ENCODE measurements around the gene ZNF324.
"Not testable (repeated sequence)": the region's sequence is repeated elsewhere in the genome, so short reads cannot be mapped to it uniquely, and the experiment has no call there.

Gene ZNF324

DNA sequence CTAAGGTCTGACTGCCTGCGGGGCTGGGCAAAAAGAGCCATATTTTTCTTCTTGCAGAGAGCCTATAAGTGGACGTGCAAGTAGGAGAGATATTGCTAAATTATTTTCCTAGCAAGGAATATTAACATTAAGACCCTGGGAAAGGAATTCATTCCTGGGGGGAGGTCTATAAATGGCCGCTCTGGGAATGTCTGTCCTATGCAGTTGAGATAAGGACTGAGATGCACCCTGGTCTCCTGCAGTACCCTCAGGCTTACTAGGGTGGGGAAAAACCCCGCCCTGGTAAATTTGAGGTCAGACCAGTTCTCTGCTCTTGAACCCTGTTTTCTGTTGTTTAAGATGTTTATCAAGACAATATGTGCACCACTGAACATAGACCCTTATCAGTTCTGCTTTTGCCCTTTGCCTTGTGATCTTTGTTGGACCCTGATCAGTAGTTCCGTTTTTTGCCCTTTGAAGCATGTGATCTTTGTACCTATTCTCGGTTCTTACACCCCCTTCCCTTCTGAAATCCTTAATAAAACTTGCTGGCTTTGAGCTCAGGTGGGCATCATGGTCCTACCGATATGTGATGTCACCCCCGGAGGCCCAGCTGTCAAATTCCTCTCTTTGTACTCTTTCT is 40.8 kb downstream of the ZNF324 start:
- not testable (repeated sequence) for DNase-seq

- DNase-seq = no peak
Measured at GRCh38 chr19:58509731-58510083, 42.8 kb downstream of the ZNF324 start.

DNA sequence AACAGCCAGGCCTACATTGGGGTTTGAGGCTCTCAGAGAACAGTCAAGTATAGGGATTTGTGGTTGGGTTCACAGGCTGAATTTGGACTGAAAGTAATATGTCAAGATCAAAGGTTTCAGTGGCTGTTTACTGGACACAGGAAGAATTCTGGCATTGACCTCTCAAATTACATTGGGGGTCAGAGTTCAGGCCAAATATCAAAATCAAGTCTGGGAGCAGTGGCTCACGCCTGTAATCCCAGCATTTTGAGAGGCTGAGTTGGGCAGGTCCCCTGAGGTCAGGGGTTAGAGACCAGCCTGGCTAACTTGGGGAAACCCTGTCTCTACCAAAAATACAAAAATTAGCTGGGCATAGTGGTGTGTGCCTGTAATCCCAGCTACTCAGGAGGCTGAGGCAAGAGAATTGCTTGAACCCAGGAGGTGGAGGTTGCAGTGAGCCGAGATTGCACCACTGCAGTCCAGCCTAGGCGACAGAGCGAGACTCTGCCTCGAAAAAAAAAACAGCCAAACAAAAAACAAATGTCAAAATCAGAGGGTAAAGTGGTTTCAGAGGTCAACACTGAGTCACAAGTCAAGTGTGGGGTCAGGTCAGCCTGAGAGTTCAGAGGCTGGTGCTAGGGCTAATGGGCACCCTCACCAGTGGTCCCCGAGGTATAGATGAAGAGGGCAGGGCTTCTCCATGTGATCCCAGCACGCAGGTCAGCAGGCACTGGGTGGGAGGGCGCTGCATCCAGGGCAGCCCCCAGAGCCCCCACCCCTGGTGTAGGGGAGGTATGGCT is 43.4 kb downstream of the ZNF324 start:
- no peak for DNase-seq

- DNase-seq = no peak
Measured at GRCh38 chr19:58511353-58512208, 44.7 kb downstream of the ZNF324 start, which contains the start of gene SLC27A5. Gene SLC27A5 (minus strand): TSS chr19:58511992. CDS start chr19:58511955, 37 bp downstream.

DNA sequence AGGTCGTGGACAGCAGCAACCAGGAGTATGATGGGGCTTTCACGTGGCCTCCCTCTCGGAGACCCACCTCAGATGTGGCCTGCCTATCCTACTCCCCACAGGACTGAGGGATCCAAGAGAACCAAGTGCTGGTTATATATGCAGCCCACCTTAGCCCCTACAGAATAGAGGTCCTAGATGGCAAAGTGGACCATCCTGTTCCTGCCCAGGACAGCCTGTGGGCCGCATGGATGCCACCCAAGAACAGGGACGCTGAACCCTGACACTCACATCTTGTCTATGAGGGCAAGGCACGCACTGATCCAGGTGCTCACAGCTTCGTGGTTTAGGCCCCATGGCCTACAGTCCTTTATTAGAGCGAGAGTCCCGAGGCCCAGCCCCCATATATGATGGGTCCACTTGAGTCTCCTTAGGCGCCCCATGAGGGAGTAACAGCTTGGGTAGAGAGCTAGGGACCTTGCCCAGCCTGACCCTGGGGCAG is 46.4 kb downstream of the ZNF324 start:
- DNase-seq = no peak

DNA sequence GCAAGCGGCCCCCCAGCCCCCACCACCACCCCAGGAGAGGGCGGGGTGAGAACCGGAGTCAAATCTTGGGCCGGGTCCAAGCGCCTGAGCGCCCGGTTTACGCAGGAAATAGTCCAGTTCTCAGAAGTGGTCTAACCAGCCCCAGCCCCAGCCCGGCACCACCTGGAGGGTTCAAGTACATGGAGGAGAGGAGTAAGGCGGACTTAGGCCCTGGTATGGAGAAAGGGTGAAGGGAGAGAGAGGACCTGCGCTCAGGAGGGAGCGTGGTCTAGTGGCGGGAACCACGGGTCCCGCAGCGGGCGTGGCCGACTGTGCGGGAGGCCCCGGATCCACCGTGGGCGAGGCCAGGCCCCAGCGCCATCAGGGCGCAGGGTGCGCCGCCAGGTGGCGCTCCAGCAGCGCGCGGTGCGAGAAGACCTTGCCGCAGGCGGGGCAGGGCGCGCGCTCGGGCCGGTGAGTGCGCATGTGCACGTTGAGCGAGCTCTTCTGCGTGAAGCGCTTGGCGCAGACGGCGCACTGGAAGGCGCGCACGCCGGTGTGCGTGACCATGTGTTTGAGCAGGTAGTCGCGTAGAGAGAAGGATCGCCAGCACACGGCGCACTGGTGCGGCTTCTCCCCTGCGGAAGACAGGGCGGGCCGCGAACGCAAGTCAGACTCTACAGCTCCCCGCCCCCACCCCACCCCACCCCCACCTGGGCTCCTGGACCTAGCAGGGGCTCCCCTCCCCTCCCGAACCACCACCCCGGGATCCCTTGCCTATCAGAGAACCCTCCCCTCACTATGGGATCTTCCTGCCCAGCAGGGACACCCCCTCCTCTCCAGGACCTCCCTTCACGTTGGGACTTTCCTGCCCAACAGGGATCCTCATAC is 47.0 kb downstream of the ZNF324 start:
- peak; percentile 90 for DNase-seq

GRCh38 chr19:58514564-58515022 is 47.7 kb downstream of the ZNF324 start:
- DNase-seq = no peak

DNA sequence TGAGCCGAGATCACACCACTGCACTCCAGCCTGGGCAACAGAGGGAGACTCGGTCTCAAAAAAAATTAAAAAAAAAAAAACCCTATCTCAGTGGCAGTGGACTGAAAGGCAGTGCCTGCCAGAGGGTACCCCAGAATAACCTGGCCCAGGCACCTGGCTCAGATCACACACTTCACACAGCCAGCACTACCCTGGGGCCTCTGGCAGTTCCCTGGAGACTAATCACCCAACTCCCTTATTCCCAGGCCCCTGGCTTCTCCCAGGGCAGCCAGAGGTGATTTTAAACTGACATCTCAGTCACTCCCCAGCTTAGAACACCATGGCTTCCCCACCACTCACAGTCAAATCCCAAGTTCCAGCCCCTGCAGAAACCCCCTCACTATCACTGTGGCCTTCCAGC is 48.4 kb downstream of the ZNF324 start:
- DNase-seq = no peak

- DNase-seq = no peak
Measured at GRCh38 chr19:58516246-58516836, 49.5 kb downstream of the ZNF324 start.

DNA sequence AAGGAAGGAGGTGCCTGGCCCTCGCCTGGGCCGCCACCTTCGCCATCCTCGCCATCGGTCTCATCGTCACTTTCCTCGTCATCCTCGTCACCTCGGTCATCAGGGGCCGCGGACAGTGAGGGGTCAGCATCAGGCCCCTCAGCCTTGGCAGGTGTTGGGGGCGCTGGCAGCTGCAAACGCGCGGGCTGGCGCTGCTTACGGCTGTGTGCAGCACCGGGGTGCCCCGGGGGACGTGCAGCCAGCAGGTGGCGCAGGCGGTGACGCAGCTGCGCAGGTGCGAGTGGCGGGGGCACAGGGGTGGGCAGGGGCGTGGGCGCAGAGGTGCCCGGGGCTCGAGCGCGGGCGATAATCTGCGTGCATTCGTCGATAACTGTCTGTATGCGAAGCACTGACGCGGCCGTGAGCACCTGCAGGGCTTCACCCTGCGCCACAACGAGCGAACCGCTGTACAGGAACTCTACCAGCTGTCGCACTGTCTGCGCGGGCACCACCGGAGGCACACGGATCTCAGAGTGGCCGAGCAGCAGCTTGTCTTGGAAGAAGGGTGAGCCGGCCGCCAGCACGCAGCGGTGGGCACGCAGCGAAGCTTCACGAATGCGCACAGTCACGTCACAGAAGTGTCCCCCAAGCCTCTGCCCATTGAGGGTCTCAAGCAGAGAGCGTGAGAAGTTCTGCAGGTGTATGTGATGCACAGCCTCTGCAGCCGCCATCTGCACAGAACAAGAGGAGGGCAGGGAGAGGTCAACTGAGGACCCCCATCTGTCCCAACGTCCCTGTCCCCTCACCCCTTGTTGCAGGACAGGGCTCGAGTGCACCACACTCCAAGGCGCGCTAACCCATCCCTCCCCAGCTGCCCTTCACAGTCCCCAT is 50.3 kb downstream of the ZNF324 start:
- DNase-seq = no peak

DNA sequence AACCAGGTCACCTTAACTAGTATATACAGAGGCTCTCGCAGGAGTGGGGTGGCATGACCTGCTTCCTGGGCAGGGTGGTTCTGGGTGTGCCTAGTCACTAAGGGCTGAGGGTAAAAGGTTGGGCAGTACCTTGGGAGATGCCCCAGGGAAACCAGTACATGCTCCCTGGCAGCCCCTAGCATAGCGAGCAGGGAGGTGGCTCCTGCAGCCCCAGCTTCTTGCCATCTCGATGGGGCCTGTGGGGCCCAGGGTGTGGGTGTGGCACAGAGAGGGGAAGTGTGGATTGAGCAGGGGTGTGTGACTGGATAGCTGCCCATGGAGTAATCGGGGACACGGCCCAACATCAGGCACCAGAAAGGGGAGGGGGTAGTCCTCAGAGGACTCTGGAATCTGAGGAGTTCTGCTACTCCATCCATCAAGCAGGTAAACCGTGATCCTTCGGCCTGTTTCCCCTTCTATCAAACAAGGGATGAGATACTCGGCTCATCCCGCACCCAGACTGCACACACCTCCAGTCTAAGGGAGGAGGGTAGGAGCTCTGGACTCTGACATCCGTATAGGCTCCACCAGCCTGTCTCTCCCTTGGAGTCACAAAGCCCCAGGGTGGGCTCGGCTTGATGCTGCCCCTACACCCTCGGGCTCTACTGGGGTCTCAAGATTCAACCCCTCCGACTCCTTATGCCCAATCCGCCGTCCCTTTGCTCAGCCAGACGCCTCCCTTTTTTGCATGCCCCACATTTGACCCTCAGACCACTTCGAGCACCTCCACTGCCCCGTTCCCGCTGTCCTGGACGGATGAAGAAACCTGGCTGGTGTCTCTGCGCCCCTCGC is 51.6 kb downstream of the ZNF324 start:
- no peak for DNase-seq

DNA sequence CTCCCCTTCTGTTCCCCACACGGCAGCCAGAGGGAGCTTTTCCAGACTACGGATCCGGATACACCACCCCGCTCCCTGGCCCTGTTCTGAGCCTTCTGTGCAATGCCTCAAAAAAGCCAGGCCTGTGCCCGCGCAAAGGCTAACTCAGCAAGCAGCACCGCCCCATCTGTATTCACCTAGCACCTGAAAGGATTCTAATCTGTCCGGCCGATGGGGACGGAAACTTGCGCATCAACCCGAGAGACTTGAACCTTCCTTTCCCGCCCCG is 52.1 kb downstream of the ZNF324 start:
- DNase-seq = no peak

GRCh38 chr19:58519355-58520256 is 52.7 kb downstream of the ZNF324 start, which contains the start of gene ZBTB45:
Gene ZBTB45 (minus strand): TSS chr19:58519810. CDS start chr19:58517673, 2,137 bp downstream.
- peak; percentile 77 for DNase-seq

GRCh38 chr19:58520257-58520599 is 53.3 kb downstream of the ZNF324 start:
- DNase-seq = no peak

- no peak for DNase-seq
Measured at GRCh38 chr19:58521651-58522050, 54.8 kb downstream of the ZNF324 start.

GRCh38 chr19:58522709-58523108 is 55.8 kb downstream of the ZNF324 start:
- DNase-seq = no peak

All from activated CD4-positive, alpha-beta T cell treated with anti-CD3 and anti-CD28 coated beads for 1 hour (primary cell).